Stomach (tissue), 9 donors: ENCODE data around the gene KCTD17. TPM values are rescaled to one million over a fixed set of nuclear protein-coding genes. Genes with fewer than 3 reads are reported as not detected.

Experiments
- DNase-seq, 2 donors: peaks; one replicate each; pipeline versions ENCODE4 v3.0.0 to v3.0.0-alpha.2; 2013 to 2019
- H3K27ac ChIP-seq, 5 donors: fragments of 200-600 bp in 4 of 5; sonication (generic) in 4 of 5; one replicate each; pipeline ENCODE4 v1.5.1; 2013 to 2019; ENCODE audit warnings: mild to moderate bottlenecking in 1 of 5, moderate library complexity in 1 of 5
- H3K27me3 ChIP-seq, 3 donors: fragments of 200-600 bp; sonication (generic); one replicate each; pipeline ENCODE4 v1.5.1; 2017 to 2019; ENCODE audit warnings: mixed run types in 1 of 3
- H3K36me3 ChIP-seq, 4 donors: fragments of 200-600 bp; sonication (generic); 1 replicate in 3 of 4; 2 replicates in 1 of 4; pipeline ENCODE4 v1.5.1; 2016 to 2019
- H3K4me1 ChIP-seq, 4 donors: fragments of 200-600 bp; sonication (generic); one replicate each; pipeline ENCODE4 v1.5.1; 2016 to 2019
- H3K4me3 ChIP-seq, 4 donors: fragments of 200-600 bp; sonication (generic) in 3 of 4; one replicate each; pipeline ENCODE4 v1.5.1; 2016 to 2019; ENCODE audit warnings: mild to moderate bottlenecking in 1 of 4
- H3K9me3 ChIP-seq, 4 donors: fragments of 200-600 bp; sonication (generic); one replicate each; pipeline ENCODE4 v1.5.1; 2016 to 2019
- EP300 ChIP-seq: sonication (generic); formaldehyde crosslinking; IDR thresholded peaks from one replicate; pipeline ENCODE4 v1.6.1; 2017; ENCODE audit warnings: antibody characterized with exemption
- POLR2A ChIP-seq, 4 donors: fragments of 450-650 bp; IDR thresholded peaks; one replicate each; pipeline ENCODE4 v1.6.1; 2016; ENCODE audit warnings: antibody characterized with exemption in 4 of 4, control low read depth in 2 of 4, mild to moderate bottlenecking in 1 of 4, moderate library complexity in 1 of 4
- POLR2AphosphoS5 ChIP-seq, 3 donors: sonication (generic); formaldehyde crosslinking; IDR thresholded peaks; one replicate each; pipeline ENCODE4 v1.6.1; 2016; ENCODE audit warnings: antibody characterized with exemption in 3 of 3
- WGBS, 5 donors: extraction: QIAGEN DNeasy Blood & Tissue Kit in 3 of 5; methylation state at CpG; one replicate each; pipeline versions ENCODE4 v1.1.5 to v1.1.7; 2013 to 2018; 5-methylcytosine and 5-hydroxymethylcytosine counted together
- intact Hi-C: fragments of 100-400 bp; cut with DNase I; formaldehyde crosslinking; loops from one replicate; pipeline ENCODE4 v1.15.1; 2023; ENCODE audit warnings: low total_unique reads
- polyA plus RNA-seq, 3 donors: library from polyadenylated mRNA; stranded (reverse); fragments of 200-250 nt; gene quantifications; one replicate each; pipeline ENCODE4 v1.2.3, GENCODE V29; 2013
- small RNA-seq, 4 donors: library from RNA; depleted of rRNA; stranded (forward); fragments of <200 nt; gene quantifications; one replicate each; pipeline ENCODE3, GENCODE V24; 2016
- total RNA-seq, 5 donors: library from RNA; depleted of rRNA; stranded (reverse); fragments of >200 nt; gene quantifications; one replicate each; pipeline versions ENCODE4 v1.1.0 to v1.2.3, GENCODE V29; 2014 to 2016
- TF ChIP-seq, protein P1 (sequence below), 7 experiments: fragments of 450-650 bp in 4 of 7; fragments of 200-600 bp in 3 of 7; sonication (generic) in 3 of 7; IDR thresholded peaks; one replicate each; pipeline ENCODE4 v1.5.1; 2016 to 2019; ENCODE audit warnings: antibody characterized with exemption in 7 of 7, control low read depth in 2 of 7, mild to moderate bottlenecking in 1 of 7
- donor health status: healthy with polysubstance abuse.
- donor health status: Bipolar disorder and iron deficiency.
- donor health status: healthy.

KCTD17 gene
- total and polyA plus RNA-seq, 8 donors, result 1.8 to 82.8 (median 9.2) TPM

DNA sequence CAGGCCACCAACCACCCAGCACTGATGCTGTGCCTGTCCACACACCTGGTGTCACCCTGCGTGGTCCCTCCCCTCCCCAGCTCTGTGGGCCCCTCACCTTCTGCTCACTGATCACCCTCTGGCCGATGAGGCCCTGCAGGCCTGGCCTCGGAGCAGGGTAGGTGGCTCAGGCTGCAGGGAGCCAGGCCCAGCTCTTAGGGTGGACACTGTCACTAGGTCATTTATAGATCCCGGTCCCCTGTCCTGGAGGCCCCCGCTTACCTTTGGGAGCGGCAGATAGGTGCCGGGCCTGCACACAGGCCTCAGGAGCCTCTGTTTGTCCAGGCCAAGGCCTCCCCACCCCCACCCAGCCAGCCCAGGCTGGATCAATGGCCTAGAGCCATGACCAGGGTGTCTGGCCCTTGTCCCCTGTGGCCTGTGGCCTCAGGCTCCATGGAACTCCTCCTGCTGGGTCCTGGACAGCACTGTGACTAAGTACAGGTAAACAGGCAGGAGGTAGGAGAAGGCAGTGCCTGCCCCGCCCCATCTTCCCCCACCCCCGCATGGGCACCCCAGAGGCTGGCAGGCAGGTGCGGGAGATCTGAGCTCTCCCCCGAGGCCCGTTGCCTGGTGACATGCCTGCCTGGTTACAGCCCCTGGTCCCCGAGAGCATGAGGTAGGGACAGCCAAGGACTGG is 57.8 kb downstream of the KCTD17 start, which contains the start of gene TMPRSS6:
Gene TMPRSS6 (minus strand): TSS at position 472 of the 676 bp plus-strand sequence. CDS start 6,296 bp downstream, outside the sequence.
- 41 to 75% (median 47%) methylated on average over 5 to 13 of the region's 13 CpGs for WGBS, 5 donors
- H3K27ac ChIP-seq, result no peak within 1 kb of the TSS
- H3K27me3 ChIP-seq, result peaks cover 0 to 43% (median 0%) of the 10 kb centered on the region in 3 donors
- no peak for TF ChIP-seq POLR2AphosphoS5 (IDR thresholded peaks at IDR 0.05)
- TF ChIP-seq EP300, result no peak
- TF ChIP-seq, protein P1, sequence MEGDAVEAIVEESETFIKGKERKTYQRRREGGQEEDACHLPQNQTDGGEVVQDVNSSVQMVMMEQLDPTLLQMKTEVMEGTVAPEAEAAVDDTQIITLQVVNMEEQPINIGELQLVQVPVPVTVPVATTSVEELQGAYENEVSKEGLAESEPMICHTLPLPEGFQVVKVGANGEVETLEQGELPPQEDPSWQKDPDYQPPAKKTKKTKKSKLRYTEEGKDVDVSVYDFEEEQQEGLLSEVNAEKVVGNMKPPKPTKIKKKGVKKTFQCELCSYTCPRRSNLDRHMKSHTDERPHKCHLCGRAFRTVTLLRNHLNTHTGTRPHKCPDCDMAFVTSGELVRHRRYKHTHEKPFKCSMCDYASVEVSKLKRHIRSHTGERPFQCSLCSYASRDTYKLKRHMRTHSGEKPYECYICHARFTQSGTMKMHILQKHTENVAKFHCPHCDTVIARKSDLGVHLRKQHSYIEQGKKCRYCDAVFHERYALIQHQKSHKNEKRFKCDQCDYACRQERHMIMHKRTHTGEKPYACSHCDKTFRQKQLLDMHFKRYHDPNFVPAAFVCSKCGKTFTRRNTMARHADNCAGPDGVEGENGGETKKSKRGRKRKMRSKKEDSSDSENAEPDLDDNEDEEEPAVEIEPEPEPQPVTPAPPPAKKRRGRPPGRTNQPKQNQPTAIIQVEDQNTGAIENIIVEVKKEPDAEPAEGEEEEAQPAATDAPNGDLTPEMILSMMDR (IDR thresholded peaks at IDR 0.05), result no peak
- TF ChIP-seq POLR2A (IDR thresholded peaks at IDR 0.05), result no peak
- intact Hi-C loops, result no loop called here
- H3K4me1 ChIP-seq, result no peaks in the 10 kb centered on the region
- H3K36me3 ChIP-seq, result no peaks in the 10 kb centered on the region
- DNase-seq, result peak; percentile 46 to 75
- H3K9me3 ChIP-seq, result no peaks in the 10 kb centered on the region
- no peak within 1 kb of the TSS for H3K4me3 ChIP-seq

DNA sequence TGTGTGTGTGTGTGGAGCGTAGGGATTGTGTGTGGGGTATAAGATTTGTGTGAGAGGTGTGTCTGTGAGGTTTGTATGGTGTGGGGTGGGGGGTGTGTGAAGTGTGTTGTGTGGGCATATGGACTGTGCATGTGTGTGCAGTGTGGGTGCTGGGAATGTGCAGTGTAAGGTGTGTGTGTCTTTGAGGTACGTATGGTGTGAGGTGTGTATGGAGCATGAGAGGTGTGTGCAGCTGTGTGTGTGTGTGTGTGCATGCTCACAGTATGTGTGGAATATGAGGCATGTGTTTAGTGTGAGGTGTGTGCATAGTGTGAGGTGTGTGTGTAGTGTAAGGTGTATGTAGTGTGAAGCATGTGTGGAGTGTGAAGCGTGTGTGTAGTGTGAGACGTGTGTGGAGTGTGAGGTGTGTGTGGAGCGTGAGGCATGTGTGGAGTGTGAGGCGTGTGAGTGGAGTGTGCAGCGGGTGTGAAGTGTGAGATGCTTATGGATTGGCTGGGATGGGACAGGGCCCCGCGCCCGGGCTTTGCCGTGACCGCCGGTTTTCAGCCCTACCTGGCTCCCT is 59.7 kb downstream of the KCTD17 start:
- intact Hi-C loops, result no loop called here

DNA sequence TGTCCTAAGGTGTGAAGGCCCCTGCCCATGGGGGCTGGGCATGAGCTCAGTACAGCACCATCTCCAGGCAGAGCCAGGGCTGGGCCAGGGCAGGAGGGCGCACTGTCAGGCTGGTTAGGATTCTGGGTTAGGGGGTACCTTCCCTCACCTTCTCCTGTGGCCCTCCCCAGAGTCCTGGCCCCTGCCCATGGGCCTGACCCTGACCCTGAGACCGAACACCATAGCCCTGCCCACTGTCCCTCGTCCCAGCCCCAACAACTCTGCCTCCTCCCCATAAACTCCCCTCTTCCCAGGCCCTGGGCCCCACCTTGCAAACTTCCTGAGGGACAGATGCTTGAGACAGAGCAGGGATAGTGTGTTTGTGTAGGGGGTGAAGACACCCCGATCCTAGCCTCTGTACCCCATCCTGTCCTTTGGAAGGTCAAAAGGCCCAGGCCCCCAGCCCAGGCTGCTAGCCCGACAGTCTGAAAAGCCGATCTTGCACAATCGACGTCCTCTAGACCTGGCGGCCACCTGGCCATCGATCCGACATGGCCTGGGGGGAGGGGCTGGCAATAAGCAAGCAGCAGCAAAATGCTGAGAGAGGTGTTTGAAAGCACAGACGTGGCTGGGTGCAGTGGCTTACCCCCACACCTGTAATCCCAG is 60.7 kb downstream of the KCTD17 start:
- no peak overlapping the region for H3K27ac ChIP-seq
- intact Hi-C loops, result no loop called here
- no peaks in the 10 kb centered on the region for H3K36me3 ChIP-seq
- no peaks in the 10 kb centered on the region for H3K4me1 ChIP-seq
- DNase-seq, result peak in 1 of 2 donors; percentile 45
- TF ChIP-seq POLR2A (IDR thresholded peaks at IDR 0.05) (no peak), POLR2AphosphoS5 (IDR thresholded peaks at IDR 0.05) (no peak), EP300 (no peak)
- TF ChIP-seq, protein P1 (IDR thresholded peaks at IDR 0.05), result no peak
- peaks cover 0 to 41% (median 0%) of the 10 kb centered on the region in 3 donors for H3K27me3 ChIP-seq
- no peak overlapping the region for H3K4me3 ChIP-seq
- 59 to 81% (median 69%) methylated on average over 3 to 12 of the region's 12 CpGs for WGBS, 5 donors
- H3K9me3 ChIP-seq, result no peaks in the 10 kb centered on the region

More for the DNA sequence above, 59.7 kb downstream of the KCTD17 start:
- Histone ChIP-seq H3K27ac (no peak overlapping the region), H3K4me3 (no peak overlapping the region), H3K36me3 (no peaks in the 10 kb centered on the region), H3K4me1 (no peaks in the 10 kb centered on the region), H3K9me3 (no peaks in the 10 kb centered on the region), H3K27me3 (peaks cover 0 to 48% (median 0%) of the 10 kb centered on the region in 3 donors)
- DNase-seq, result no peak
- 89 to 94% (median 90%) methylated on average over 13 of the region's 13 CpGs for WGBS, 5 donors
- TF ChIP-seq POLR2A (IDR thresholded peaks at IDR 0.05) (no peak), EP300 (no peak), POLR2AphosphoS5 (IDR thresholded peaks at IDR 0.05) (no peak)
- TF ChIP-seq, protein P1 (IDR thresholded peaks at IDR 0.05), result no peak

Small RNA genes within 50 kb of the gene (small RNA-seq; reads per million reads assigned to genes)
- 0 reads per million in 4 donors for gene RF00019

Other genes with a start within 250 kb of the KCTD17 start
- not detected for gene PVALB, start 234.7 kb upstream of the KCTD17 start, total RNA-seq
- gene PVALB, start 234.7 kb upstream of the KCTD17 start, polyA plus RNA-seq, result 1 to 10 TPM in 2 of 3 donors, under 1 TPM in 1; 0.95 to 4.1 (median 2.1) TPM
- gene NCF4, start 190.7 kb upstream of the KCTD17 start, total RNA-seq, result 10 to 100 TPM in 1 of 5 donors, 1 to 10 TPM in 3, not detected in 1; 5.0 to 32.1 (median 6.8) TPM
- 10 to 100 TPM in 2 of 3 donors, 1 to 10 TPM in 1; 7.3 to 19.5 (median 16.3) TPM for gene NCF4, start 190.7 kb upstream of the KCTD17 start, polyA plus RNA-seq
- 10 to 100 TPM in 1 of 5 donors, 1 to 10 TPM in 4; 1.2 to 11.9 (median 3.6) TPM for gene CSF2RB, start 138.1 kb upstream of the KCTD17 start, total RNA-seq
- gene CSF2RB, start 138.1 kb upstream of the KCTD17 start, polyA plus RNA-seq, result 1 to 10 TPM in 2 of 3 donors, under 1 TPM in 1; 0.92 to 1.4 (median 1.2) TPM
- gene TST, start 32.3 kb upstream of the KCTD17 start, total RNA-seq, result 100 to 1,000 TPM in 1 of 5 donors, 10 to 100 TPM in 4; 51.8 to 709 (median 91.4) TPM
- 100 to 1,000 TPM in 2 of 3 donors, 10 to 100 TPM in 1; 87.1 to 377 (median 103) TPM for gene TST, start 32.3 kb upstream of the KCTD17 start, polyA plus RNA-seq
- gene MPST, start 32.0 kb upstream of the KCTD17 start, total RNA-seq, result 1,000 to 10,000 TPM in 1 of 5 donors, 100 to 1,000 TPM in 2, 10 to 100 TPM in 2; 48.3 to 1,943 (median 152) TPM
- 100 to 1,000 TPM; 123 to 178 (median 172) TPM for gene MPST, start 32.0 kb upstream of the KCTD17 start, polyA plus RNA-seq
- gene TMPRSS6, start 58.0 kb downstream of the KCTD17 start, total RNA-seq, result 1 to 10 TPM in 1 of 5 donors, not detected in 4; 1.5 TPM
- under 1 TPM; 0.25 to 0.62 (median 0.31) TPM for gene TMPRSS6, start 58.0 kb downstream of the KCTD17 start, polyA plus RNA-seq
- gene IL2RB, start 98.2 kb downstream of the KCTD17 start, total RNA-seq, result 1 to 10 TPM in 2 of 5 donors, under 1 TPM in 1, not detected in 2; 0.73 to 5.3 (median 5.2) TPM
- gene IL2RB, start 98.2 kb downstream of the KCTD17 start, polyA plus RNA-seq, result 1 to 10 TPM in 1 of 3 donors, under 1 TPM in 2; 0.44 to 2.6 (median 0.58) TPM
- gene C1QTNF6, start 136.5 kb downstream of the KCTD17 start, total RNA-seq, result 10 to 100 TPM in 1 of 5 donors, 1 to 10 TPM in 2, under 1 TPM in 1, not detected in 1; 0.45 to 10.4 (median 3.0) TPM
- 1 to 10 TPM; 2.3 to 4.5 (median 4.1) TPM for gene C1QTNF6, start 136.5 kb downstream of the KCTD17 start, polyA plus RNA-seq
- gene SSTR3, start 160.7 kb downstream of the KCTD17 start, total RNA-seq, result under 1 TPM in 1 of 5 donors, not detected in 4; 0.37 TPM
- gene SSTR3, start 160.7 kb downstream of the KCTD17 start, polyA plus RNA-seq, result under 1 TPM in 2 of 3 donors, not detected in 1; 0.05 to 0.12 TPM
- 10 to 100 TPM in 3 of 5 donors, 1 to 10 TPM in 2; 1.8 to 50.4 (median 14.2) TPM for gene RAC2, start 192.5 kb downstream of the KCTD17 start, total RNA-seq
- gene RAC2, start 192.5 kb downstream of the KCTD17 start, polyA plus RNA-seq, result 10 to 100 TPM; 17.6 to 23.8 (median 22.8) TPM
- 10 to 100 TPM in 2 of 5 donors, 1 to 10 TPM in 2, not detected in 1; 4.2 to 77.0 (median 12.5) TPM for gene CYTH4, start 230.8 kb downstream of the KCTD17 start, total RNA-seq
- gene CYTH4, start 230.8 kb downstream of the KCTD17 start, polyA plus RNA-seq, result 1 to 10 TPM; 1.9 to 6.0 (median 5.0) TPM